Peyer's patch (tissue), 4 donors: ENCODE measurements around the gene KLF5.

Experiments used
- POLR2A ChIP-seq, 2 donors: fragments of 450-650 bp; IDR thresholded peaks; one replicate each; pipeline ENCODE4 v1.5.1; 2017; ENCODE audit warnings: antibody characterized with exemption in 2 of 2, mild to moderate bottlenecking in 2 of 2, moderate library complexity in 2 of 2
- TF ChIP-seq, protein P1 (sequence below), 6 experiments: fragments of 450-650 bp in 4 of 6; fragments of 200-600 bp in 2 of 6; sonication (generic) in 1 of 6; IDR thresholded peaks; one replicate each; pipeline ENCODE4 v1.5.1; 2017 to 2019; ENCODE audit warnings: antibody characterized with exemption in 6 of 6, mild to moderate bottlenecking in 3 of 6, moderate library complexity in 1 of 6

DNA sequence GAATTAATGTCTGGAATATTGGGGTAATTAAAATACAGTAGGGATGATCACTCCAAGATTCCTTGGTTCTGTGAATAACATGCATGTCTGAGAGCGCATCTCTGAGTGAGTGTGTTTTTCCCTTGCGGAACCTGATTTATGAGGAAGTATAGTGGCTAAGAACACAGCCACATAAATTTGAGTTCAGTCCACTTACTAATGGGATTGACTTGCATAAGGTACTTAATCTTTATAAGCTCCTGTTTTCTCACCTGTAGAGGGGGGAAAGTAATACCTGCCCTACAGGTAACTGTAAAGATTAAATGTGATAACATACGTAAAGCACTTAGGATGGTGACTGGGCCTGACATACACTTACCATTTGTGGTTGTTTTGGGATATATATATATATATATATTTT is 60.8 kb downstream of the KLF5 start:
- TF ChIP-seq, protein P1, sequence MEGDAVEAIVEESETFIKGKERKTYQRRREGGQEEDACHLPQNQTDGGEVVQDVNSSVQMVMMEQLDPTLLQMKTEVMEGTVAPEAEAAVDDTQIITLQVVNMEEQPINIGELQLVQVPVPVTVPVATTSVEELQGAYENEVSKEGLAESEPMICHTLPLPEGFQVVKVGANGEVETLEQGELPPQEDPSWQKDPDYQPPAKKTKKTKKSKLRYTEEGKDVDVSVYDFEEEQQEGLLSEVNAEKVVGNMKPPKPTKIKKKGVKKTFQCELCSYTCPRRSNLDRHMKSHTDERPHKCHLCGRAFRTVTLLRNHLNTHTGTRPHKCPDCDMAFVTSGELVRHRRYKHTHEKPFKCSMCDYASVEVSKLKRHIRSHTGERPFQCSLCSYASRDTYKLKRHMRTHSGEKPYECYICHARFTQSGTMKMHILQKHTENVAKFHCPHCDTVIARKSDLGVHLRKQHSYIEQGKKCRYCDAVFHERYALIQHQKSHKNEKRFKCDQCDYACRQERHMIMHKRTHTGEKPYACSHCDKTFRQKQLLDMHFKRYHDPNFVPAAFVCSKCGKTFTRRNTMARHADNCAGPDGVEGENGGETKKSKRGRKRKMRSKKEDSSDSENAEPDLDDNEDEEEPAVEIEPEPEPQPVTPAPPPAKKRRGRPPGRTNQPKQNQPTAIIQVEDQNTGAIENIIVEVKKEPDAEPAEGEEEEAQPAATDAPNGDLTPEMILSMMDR (IDR thresholded peaks at IDR 0.05): no peak
- no peak for TF ChIP-seq POLR2A (IDR thresholded peaks at IDR 0.05)
